Stimulated activated CD4-positive, alpha-beta T cell treated with anti-CD3 and anti-CD28 coated beads, TNF-alpha, amount 100 ng/mL, for 4 hours (primary cell): ENCODE measurements around the gene DOCK11.
A peak's percentile ranks its signal among the peaks of the same experiment; 100 is the strongest.
"Not testable (repeated sequence)": the region's sequence is repeated elsewhere in the genome, so short reads cannot be mapped to it uniquely, and the experiment has no call there.

Source experiments
- DNase-seq, 3 experiments: peaks; one replicate each; pipeline ENCODE4 v3.0.0-alpha.2; 2020; ENCODE audit warnings: low read depth in 3 of 3

The DOCK11 gene

GRCh38 chrX:118570209-118570608, 74.6 kb downstream of the DOCK11 start:
- no peak for DNase-seq

- DNase-seq, result no peak
Measured at GRCh38 chrX:118571836-118572235, 76.2 kb downstream of the DOCK11 start.

GRCh38 chrX:118574666-118575065, 79.1 kb downstream of the DOCK11 start:
- DNase-seq, result no peak

- no peak for DNase-seq
Measured at GRCh38 chrX:118577041-118577440, 81.4 kb downstream of the DOCK11 start.

- no peak for DNase-seq
Measured at GRCh38 chrX:118579417-118579816, 83.8 kb downstream of the DOCK11 start.

- DNase-seq, result not testable (repeated sequence)
Measured at GRCh38 chrX:118582926-118583325, 87.3 kb downstream of the DOCK11 start.

GRCh38 chrX:118583781-118584180, 88.2 kb downstream of the DOCK11 start:
- no peak for DNase-seq

- DNase-seq, result no peak
Measured at GRCh38 chrX:118585296-118585695, 89.7 kb downstream of the DOCK11 start.

- DNase-seq, result not testable (repeated sequence)
Measured at GRCh38 chrX:118586206-118586605, 90.6 kb downstream of the DOCK11 start.

- DNase-seq, result no peak
Measured at GRCh38 chrX:118588715-118589114, 93.1 kb downstream of the DOCK11 start.

GRCh38 chrX:118589227-118589626, 93.6 kb downstream of the DOCK11 start:
- no peak for DNase-seq

GRCh38 chrX:118593407-118593806, 97.8 kb downstream of the DOCK11 start:
- DNase-seq, result no peak

- no peak for DNase-seq
Measured at GRCh38 chrX:118594697-118595420, 99.2 kb downstream of the DOCK11 start.

GRCh38 chrX:118595501-118596042, 100.0 kb downstream of the DOCK11 start:
- DNase-seq, result no peak

- DNase-seq, result no peak
Measured at GRCh38 chrX:118596390-118596789, 100.8 kb downstream of the DOCK11 start.

- peak in 1 of 3 experiments; percentile 1 for DNase-seq
Measured at GRCh38 chrX:118603981-118604380, 108.4 kb downstream of the DOCK11 start.

- no peak for DNase-seq
Measured at GRCh38 chrX:118612290-118612689, 116.7 kb downstream of the DOCK11 start.

GRCh38 chrX:118614150-118614549, 118.5 kb downstream of the DOCK11 start:
- no peak for DNase-seq

- DNase-seq, result no peak
Measured at GRCh38 chrX:118615141-118615540, 119.5 kb downstream of the DOCK11 start.

GRCh38 chrX:118621081-118621759, 125.6 kb downstream of the DOCK11 start:
- no peak for DNase-seq

GRCh38 chrX:118623062-118623461, 127.4 kb downstream of the DOCK11 start:
- no peak for DNase-seq

- DNase-seq, result no peak
Measured at GRCh38 chrX:118626346-118626745, 130.7 kb downstream of the DOCK11 start.
